ES-I3 (cell line): Measurements from ENCODE around the gene OOEP.
"Not testable (repeated sequence)": the region's sequence is repeated elsewhere in the genome, so short reads cannot be mapped to it uniquely, and the experiment has no call there.

Experiments
- H3K36me3 ChIP-seq: 2 replicates; pipeline ENCODE4 v1.6.1; 2013; ENCODE audit warnings: mild to moderate bottlenecking, low read length, control low read depth, moderate library complexity; ENCODE audit not compliant: insufficient read depth
- H3K4me1 ChIP-seq: 2 replicates; pipeline ENCODE4 v1.6.1; 2013; ENCODE audit warnings: mild to moderate bottlenecking, control low read depth, low read length; ENCODE audit not compliant: insufficient read depth
- H3K9ac ChIP-seq: 2 replicates; pipeline ENCODE4 v1.6.1; 2013; ENCODE audit warnings: low read depth, mild to moderate bottlenecking, low read length, moderate library complexity
- H3K9me3 ChIP-seq: 2 replicates; pipeline ENCODE4 v1.6.1; 2013; ENCODE audit warnings: mild to moderate bottlenecking, low read length, moderate library complexity; ENCODE audit not compliant: control insufficient read depth, insufficient read depth

OOEP gene

DNA sequence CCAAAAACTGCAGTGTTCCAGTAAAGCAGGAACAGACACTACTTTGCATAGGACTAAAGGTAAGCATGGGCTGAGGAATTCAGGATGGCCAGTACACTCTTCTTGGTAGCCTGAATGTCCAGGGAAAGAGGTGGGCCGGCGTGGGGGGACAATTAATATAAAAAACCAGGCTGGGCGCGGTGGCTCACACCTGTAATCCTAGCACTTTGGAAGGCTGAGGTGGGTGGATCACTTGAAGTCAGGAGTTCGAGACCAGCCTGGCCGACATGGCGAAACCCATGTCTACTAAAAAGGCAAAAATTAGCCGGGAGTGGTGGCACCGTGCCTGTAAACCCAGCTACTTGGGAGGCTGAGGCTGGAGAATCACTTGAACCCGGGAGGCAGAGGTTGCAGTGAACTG lies 11.8 kb upstream of the OOEP start:
- H3K9me3 ChIP-seq, H3K4me1 ChIP-seq, H3K9ac ChIP-seq, H3K36me3 ChIP-seq: not testable (repeated sequence)

DNA sequence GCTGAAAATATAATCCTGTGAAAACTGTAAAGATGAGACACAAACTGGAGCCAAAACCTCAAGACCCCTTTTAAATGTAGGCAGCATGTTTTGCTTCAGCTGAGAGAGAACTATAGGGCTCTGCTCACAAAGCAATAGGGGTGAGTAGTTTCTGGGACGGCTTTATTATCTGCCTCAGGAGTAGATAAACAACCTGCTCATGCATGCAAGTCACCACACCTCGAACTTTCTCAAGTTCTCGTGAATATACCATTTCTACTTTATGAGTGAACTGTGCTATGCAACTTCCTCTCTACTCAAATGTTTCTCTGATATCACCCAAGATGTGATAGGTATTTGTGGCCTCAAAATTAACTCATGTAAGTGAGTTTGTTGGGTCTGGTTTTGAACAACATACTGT lies 7.5 kb upstream of the OOEP start:
- Histone ChIP-seq H3K4me1 (no peaks in the 10 kb centered on the region), H3K9ac (no peak overlapping the region), H3K36me3 (no peaks in the 10 kb centered on the region), H3K9me3 (no peaks in the 10 kb centered on the region; the same call in 1 of the 2 replicates)

DNA sequence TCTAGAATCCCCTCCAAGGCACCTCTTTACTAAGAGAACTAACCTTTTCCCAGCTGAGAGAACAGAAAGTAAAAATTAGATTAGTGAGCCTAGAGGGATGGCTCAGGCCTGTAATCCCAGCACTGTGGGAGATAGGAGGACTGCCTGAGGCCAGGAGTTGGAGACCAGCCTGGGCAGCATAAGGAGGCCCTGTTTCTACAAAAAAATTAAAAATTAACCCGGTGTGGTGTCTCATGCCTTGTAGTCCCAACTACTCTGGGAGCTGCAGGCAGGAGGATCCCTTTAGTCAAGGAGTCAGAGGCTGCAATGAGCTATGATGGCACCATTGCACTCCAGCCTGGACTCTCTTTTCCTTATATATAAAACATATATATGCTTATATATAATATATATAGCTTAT lies 5.5 kb upstream of the OOEP start:
- Histone ChIP-seq H3K4me1 (no peaks in the 10 kb centered on the region), H3K36me3 (no peaks in the 10 kb centered on the region), H3K9ac (no peak overlapping the region), H3K9me3 (no peaks in the 10 kb centered on the region; the same call in 1 of the 2 replicates)

DNA sequence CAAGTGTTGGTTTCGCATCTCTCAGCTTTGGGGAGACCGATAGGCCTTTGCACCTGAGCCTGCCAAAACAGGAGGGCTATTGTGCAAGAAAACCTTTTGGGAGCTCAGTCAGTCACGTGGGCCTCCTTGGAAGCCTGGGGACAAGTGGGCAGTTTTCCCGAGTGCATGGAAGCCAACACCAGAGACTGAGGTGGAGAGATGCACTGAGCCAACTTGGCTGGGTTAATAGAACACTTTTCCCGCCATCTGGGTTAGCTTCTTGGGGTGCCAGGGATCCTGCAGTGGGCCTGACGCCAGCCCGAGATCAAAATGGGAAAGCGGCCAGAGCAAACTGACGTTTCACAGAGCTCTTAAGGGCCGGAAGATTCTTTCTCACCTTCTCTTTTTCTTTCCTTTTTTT lies 2.8 kb upstream of the OOEP start:
- Histone ChIP-seq H3K9me3 (no peaks in the 10 kb centered on the region; the same call in 1 of the 2 replicates), H3K4me1 (no peaks in the 10 kb centered on the region; the same call in 1 of the 2 replicates), H3K36me3 (no peaks in the 10 kb centered on the region), H3K9ac (no peak overlapping the region)

DNA sequence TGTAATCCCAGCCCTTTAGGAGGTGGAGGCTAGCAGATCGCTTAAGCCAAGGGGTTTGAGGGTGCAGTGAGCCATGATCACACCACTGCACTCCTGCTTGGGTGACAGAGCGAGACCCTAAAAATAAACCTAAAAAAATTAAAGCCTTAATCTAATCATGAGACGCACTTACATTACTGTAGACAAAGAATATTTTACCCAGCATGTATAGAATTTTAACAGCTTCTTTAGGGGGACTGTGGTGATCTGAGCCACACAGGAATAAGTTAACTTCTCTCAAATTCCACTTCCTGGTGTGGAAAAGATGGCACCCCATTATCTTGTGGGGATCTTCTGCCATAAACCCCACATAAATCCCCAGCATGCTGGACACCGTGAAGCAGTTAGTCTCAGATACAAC lies 2.3 kb upstream of the OOEP start:
- Histone ChIP-seq H3K36me3 (no peaks in the 10 kb centered on the region), H3K9ac (no peak overlapping the region), H3K9me3 (no peaks in the 10 kb centered on the region; the same call in 1 of the 2 replicates), H3K4me1 (no peaks in the 10 kb centered on the region; the same call in 1 of the 2 replicates)

DNA sequence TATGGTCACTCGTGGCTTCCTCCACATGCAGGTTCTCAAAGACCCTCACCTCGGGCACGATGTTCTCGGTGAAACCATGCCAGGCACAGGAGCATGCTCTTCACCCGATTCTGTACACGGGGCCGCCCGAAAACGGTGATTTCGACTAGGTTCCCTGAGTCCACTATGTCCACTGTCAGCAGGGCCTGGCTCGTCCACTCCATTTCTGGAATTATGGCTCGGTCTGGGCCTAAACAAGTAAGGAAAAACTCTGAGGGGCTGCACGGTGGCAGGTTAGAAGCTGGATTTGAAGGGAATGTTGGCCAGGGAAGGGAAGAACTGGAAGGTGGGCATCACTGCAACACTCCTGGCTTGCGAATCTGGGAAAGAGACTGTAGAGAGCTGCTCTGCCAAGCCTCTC lies 540 bp downstream of the OOEP start:
- no peak overlapping the region for H3K9ac ChIP-seq
- no peaks in the 10 kb centered on the region; the same call in 1 of the 2 replicates for H3K9me3 ChIP-seq
- no peaks in the 10 kb centered on the region; the same call in 1 of the 2 replicates for H3K4me1 ChIP-seq
- H3K36me3 ChIP-seq: no peaks in the 10 kb centered on the region

DNA sequence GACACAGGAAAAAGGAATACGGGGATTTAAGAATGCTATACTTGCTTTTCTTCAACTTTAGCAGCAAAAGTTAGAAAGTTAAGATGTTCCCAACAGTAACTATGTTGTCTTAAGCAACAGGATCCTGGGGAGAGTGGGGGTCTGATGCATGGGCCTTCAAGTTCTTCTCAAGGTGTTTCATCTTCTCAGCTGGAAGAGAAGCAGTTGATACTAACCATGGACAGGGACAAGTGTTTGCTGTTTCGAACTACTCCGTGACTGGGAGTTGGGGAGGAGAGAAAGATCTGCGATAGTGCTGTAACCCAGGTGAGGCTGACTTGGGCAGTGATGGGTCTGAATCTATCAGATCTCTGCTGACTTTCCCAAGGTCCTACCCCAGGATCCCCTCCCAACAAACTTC lies 1.0 kb downstream of the OOEP start:
- H3K36me3 ChIP-seq: no peaks in the 10 kb centered on the region
- H3K4me1 ChIP-seq: no peaks in the 10 kb centered on the region; the same call in 1 of the 2 replicates
- H3K9me3 ChIP-seq: no peaks in the 10 kb centered on the region; the same call in 1 of the 2 replicates
- no peak overlapping the region for H3K9ac ChIP-seq

DNA sequence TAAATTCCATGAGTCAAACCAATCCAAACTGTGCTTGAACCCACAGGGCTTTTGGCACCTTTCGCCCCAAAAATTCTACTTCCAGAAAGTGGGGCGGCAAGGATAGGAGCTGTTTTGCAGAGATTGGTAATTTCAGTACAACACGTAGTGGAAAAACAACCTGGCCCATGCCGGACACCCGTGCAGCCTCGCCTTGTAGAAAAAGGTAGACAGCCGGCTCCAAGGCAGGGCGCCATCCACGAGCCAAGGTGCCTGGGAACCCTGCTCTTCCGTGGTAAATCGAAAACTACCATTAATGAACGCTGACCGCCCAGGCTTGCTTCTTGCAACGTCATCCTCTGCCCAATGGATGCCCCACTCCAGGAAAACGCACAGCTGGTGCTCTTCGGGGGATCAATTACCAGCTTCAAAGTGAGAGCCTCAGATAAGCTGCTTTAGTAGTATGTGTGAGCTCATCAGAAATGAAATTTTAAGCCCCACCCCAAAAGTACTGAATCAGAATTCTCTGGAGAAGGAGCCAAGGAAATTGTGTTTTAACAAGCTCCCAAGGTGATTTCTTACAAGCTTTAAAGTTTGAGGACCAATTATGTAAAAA lies 1.8 kb downstream of the OOEP start:
- Histone ChIP-seq H3K36me3 (no peaks in the 10 kb centered on the region), H3K9me3 (no peaks in the 10 kb centered on the region; the same call in 1 of the 2 replicates), H3K4me1 (no peaks in the 10 kb centered on the region; the same call in 1 of the 2 replicates), H3K9ac (no peak overlapping the region)

DNA sequence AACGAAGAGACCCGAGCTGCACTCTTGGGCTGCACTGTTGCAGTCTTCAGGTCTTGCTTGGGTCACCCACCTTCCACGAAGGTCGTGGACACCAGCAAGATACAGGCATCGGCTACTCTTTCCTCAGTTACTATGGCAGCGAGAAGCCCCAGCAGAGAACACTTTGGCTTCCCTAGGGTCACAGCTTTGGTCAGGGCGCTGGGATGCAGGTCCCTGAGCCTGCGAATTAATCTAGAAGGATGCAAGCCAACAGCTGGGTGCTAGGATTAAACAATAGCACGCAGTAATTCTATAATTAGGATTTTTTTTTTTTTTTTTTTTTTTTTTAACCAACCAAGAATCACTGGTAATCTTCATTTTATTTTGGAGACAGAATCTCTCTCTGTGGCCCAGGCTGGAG lies 5.1 kb downstream of the OOEP start:
- H3K9ac ChIP-seq: no peak overlapping the region
- no peaks in the 10 kb centered on the region for H3K36me3 ChIP-seq
- no peaks in the 10 kb centered on the region; the same call in 1 of the 2 replicates for H3K9me3 ChIP-seq
- H3K4me1 ChIP-seq: no peaks in the 10 kb centered on the region; the same call in 1 of the 2 replicates

DNA sequence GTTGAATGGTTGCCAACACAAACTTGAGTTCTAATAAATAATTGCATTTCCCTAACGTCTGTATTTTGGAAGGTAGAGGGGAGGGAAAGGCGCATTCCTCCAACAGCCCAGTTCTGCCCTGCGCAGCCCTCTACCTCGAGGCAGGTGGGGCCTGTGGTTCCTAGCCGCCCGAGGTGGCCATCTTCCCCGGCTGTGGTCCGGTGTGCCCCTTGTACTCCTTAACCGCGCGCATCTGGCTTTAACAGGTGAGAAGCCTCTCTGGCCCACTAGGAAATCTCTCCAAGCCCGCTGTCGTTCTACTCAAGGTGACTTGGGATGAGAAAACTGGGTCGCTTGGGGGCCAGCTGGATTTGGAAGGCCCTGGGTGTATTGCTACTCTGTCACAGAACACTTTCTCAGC lies 5.6 kb downstream of the OOEP start:
- H3K36me3 ChIP-seq: no peaks in the 10 kb centered on the region

DNA sequence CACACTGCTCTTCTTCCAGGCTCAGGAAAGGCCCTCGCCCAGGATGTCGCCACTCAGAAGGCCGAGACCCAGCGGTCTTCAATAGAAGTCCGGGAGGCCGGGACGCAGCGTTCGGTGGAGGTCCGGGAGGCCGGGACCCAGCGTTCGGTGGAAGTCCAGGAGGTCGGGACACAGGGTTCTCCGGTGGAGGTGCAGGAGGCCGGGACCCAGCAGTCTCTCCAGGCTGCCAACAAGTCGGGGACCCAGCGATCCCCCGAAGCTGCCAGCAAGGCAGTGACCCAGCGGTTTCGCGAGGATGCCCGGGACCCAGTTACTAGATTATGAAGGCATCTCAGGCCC lies 6.2 kb downstream of the OOEP start:
- Histone ChIP-seq H3K4me1 (no peaks in the 10 kb centered on the region; the same call in 1 of the 2 replicates), H3K9ac (no peak overlapping the region), H3K9me3 (no peaks in the 10 kb centered on the region; the same call in 1 of the 2 replicates), H3K36me3 (no peaks in the 10 kb centered on the region)

More for the DNA sequence above, 5.6 kb downstream of the OOEP start:
- H3K9ac ChIP-seq: no peak overlapping the region
- no peaks in the 10 kb centered on the region; the same call in 1 of the 2 replicates for H3K9me3 ChIP-seq
- H3K4me1 ChIP-seq: no peaks in the 10 kb centered on the region; the same call in 1 of the 2 replicates

DNA sequence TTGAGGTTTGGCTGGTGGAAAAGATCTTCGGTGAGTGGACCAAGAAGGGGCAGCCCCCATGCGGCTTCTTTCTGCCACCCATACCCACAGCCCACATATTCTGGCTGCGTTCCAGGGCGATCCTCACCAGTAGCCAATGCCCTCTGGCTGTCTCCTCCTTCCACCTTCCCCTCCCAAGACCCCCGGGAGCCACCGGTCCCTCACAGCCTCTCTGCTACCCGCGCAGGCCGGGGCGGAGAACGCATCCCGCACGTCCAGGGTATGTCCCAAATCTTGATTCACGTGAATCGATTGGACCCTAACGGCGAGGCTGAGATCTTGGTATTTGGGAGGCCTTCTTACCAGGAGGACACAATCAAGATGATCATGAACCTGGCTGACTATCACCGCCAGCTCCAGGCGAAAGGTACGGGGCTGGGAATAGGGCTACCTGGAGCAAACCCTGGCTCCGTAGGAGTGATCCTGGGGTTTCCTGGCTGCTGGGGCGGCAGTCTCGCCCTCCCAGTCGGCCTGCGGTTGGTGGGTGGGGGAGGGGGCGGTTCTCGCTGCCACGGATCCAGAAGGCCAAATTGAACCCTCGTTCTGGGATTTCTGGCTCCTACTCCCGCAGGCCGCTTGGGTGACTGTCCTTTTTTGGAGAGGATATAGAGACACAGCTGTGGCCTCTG lies 6.7 kb downstream of the OOEP start:
- Histone ChIP-seq H3K9ac (no peak overlapping the region), H3K36me3 (no peaks in the 10 kb centered on the region)

DNA sequence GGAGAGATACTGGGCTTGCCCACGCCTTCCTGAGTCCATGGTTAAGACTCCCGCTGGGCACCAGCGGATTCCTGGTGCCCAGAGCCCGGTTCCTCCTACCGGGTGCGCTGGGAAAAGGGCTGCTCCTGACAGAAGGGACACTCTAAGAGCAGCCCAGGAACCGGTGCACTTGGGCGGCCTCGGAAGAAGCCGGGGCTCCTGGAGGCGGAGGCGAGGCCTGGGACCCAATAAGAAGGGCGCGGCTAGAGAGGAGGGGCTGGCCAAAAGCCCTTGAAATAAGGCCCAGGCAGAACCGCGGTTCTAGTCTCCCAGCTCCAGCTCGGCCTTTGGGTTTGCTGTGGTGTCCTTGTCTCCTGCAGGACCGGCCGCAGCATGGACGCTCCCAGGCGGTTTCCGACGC lies 7.3 kb downstream of the OOEP start, which contains the start of gene KHDC3L:
Gene KHDC3L, plus strand, starts transcription at position 301 of the 400 bp plus-strand sequence. Its CDS starts 72 bp downstream, at position 373.
- Histone ChIP-seq H3K9ac (no peak within 1 kb of the TSS), H3K9me3 (no peaks in the 10 kb centered on the region; the same call in 1 of the 2 replicates), H3K36me3 (no peaks in the 10 kb centered on the region), H3K4me1 (no peaks in the 10 kb centered on the region)

More for the DNA sequence above, 6.7 kb downstream of the OOEP start:
- Histone ChIP-seq H3K4me1 (no peaks in the 10 kb centered on the region), H3K9me3 (no peaks in the 10 kb centered on the region; the same call in 1 of the 2 replicates)

DNA sequence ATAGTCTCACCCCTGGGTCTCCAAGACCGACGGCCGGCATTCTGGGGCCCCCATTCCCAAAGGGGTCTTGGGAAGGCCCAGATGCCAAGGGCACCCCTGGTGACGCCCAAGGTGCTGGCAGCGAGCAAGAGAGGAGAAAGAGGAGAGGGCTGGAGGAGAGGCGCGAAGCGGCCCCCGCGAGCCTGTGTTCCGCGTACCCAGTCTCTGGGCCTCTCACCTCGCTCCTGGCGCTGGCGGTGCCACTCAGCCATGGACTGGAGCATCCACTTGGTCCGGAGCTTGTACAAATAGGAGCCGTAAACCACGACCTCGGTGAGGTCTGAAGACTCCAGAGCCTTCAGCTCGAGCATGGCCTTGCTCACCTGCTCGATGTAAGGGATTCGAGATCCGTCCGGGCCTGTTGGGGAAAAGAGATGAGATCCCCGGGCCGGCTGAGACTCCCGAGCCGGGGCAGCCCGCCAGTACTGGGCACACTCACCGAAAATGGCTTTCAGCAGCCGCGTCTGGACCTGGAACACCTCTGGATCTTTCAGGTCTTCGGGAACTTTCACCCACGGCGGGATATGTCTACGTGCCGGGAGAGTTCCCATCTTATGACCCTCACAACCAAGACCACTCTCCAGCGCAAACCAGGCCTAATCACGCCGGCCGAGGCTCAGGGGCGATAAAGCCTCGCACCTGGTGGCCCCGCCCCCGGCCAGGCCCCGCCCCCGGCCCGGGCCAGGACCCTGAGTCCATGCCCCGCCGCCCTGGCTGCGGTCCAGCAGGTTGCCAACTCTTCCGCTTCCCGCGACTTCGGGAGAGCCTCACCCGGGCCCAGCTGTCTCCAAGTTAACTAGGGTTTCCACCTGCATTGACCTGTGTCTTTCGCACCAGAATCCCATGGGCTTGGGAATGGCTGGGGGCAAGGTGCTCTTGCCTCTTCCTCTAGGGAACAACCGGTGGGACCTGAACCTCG lies 15.8 kb downstream of the OOEP start, which contains the start of gene DPPA5:
Gene DPPA5, minus strand, starts transcription at position 641 of the 958 bp plus-strand sequence. Its CDS starts 51 bp downstream, at position 590.
- H3K36me3 ChIP-seq: no peaks in the 10 kb centered on the region
- peaks cover 18% of the 10 kb centered on the region for H3K4me1 ChIP-seq
- H3K9me3 ChIP-seq: no peaks in the 10 kb centered on the region
- H3K9ac ChIP-seq: no peak within 1 kb of the TSS; the same call in 1 of the 2 replicates
